Hypothalamus (tissue), 51 donors: ENCODE measurements around the gene SLC1A2.

ENCODE experiments used
- DNase-seq, 51 donors: peaks; one replicate each; lab custom pipeline; 2025; lab: John Stamatoyannopoulos, UW

The SLC1A2 gene

GRCh38 chr11:35208795-35209194 lies 210.6 kb downstream of the SLC1A2 start:
- DNase-seq, result no peak

GRCh38 chr11:35207471-35208403 lies 211.6 kb downstream of the SLC1A2 start:
- no peak for DNase-seq

GRCh38 chr11:35206616-35207015 lies 212.7 kb downstream of the SLC1A2 start:
- DNase-seq, result no peak

GRCh38 chr11:35204614-35205013 lies 214.7 kb downstream of the SLC1A2 start:
- DNase-seq, result no peak
